Measurements from ENCODE around the gene UTP4.

Gene UTP4

GRCh38 chr16:69132424-69133252 is at the start of gene UTP4, which contains the start of gene CHTF8:
TSS of gene UTP4 (plus strand) at chr16:69132649. CDS start at chr16:69133460, 811 bp downstream.
TSS of gene CHTF8 (minus strand) at chr16:69132588. CDS start at chr16:69121458, 11,130 bp downstream.
- no peak for DNase-seq (ENCODE audit: low read depth, low spot score)

- no peak for DNase-seq (ENCODE audit: low read depth, low spot score)
Observed at GRCh38 chr16:69083306-69083941, 49.0 kb upstream of the UTP4 start.

- no peak for DNase-seq (ENCODE audit: low read depth, low spot score)
Observed at GRCh38 chr16:69084289-69084688, 48.2 kb upstream of the UTP4 start.

- no peak for DNase-seq (ENCODE audit: low read depth, low spot score)
Observed at GRCh38 chr16:69085032-69085695, 47.3 kb upstream of the UTP4 start.

GRCh38 chr16:69087161-69087581 is 45.3 kb upstream of the UTP4 start:
- DNase-seq (ENCODE audit: low read depth, low spot score): no peak

- no peak for DNase-seq (ENCODE audit: low read depth, low spot score)
Observed at GRCh38 chr16:69088684-69089083, 43.8 kb upstream of the UTP4 start.

GRCh38 chr16:69089091-69089910 is 43.1 kb upstream of the UTP4 start:
- DNase-seq (ENCODE audit: low read depth, low spot score): no peak

GRCh38 chr16:69093974-69094373 is 38.5 kb upstream of the UTP4 start:
- no peak for DNase-seq (ENCODE audit: low read depth, low spot score)

GRCh38 chr16:69094501-69094900 is 37.9 kb upstream of the UTP4 start:
- no peak for DNase-seq (ENCODE audit: low read depth, low spot score)

- DNase-seq (ENCODE audit: low read depth, low spot score): no peak
Observed at GRCh38 chr16:69095193-69095592, 37.3 kb upstream of the UTP4 start.

- no peak for DNase-seq (ENCODE audit: low read depth, low spot score)
Observed at GRCh38 chr16:69100071-69100691, 32.3 kb upstream of the UTP4 start.

GRCh38 chr16:69105501-69106361 is 26.7 kb upstream of the UTP4 start, which contains the start of gene HAS3:
TSS of gene HAS3 (plus strand) at chr16:69105653. CDS start at chr16:69109396, 3,743 bp downstream.
- no peak for DNase-seq (ENCODE audit: low read depth, low spot score)

GRCh38 chr16:69106491-69107315 is 25.7 kb upstream of the UTP4 start:
- DNase-seq (ENCODE audit: low read depth, low spot score): no peak

- no peak for DNase-seq (ENCODE audit: low read depth, low spot score)
Observed at GRCh38 chr16:69107316-69107962, 25.0 kb upstream of the UTP4 start.

- no peak for DNase-seq (ENCODE audit: low read depth, low spot score)
Observed at GRCh38 chr16:69108064-69108904, 24.2 kb upstream of the UTP4 start.

GRCh38 chr16:69108905-69109252 is 23.6 kb upstream of the UTP4 start:
- DNase-seq (ENCODE audit: low read depth, low spot score): no peak

GRCh38 chr16:69109486-69110270 is 22.8 kb upstream of the UTP4 start:
- DNase-seq (ENCODE audit: low read depth, low spot score): no peak
